ENCODE results near the gene UCHL1.

DNA sequence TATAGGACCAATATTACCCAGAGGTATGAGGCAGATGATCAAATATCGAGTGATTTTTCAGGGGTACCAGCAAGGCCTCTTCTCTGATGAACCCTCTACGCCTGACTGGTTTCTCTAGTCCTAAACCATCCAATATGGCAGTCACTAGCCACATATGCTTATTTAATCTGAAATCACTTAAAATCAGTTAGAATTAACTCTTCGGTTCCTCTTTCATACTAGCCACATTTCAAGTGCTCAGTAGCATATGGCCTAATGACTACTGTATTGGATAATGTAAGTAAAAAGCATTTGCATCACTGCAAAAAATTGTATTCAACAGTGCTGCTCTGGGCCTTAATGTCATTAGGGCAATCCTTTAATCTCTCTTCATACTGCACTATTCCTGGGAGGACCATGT lies 38.0 kb upstream of the UCHL1 start:
- TF ChIP-seq, protein P1, sequence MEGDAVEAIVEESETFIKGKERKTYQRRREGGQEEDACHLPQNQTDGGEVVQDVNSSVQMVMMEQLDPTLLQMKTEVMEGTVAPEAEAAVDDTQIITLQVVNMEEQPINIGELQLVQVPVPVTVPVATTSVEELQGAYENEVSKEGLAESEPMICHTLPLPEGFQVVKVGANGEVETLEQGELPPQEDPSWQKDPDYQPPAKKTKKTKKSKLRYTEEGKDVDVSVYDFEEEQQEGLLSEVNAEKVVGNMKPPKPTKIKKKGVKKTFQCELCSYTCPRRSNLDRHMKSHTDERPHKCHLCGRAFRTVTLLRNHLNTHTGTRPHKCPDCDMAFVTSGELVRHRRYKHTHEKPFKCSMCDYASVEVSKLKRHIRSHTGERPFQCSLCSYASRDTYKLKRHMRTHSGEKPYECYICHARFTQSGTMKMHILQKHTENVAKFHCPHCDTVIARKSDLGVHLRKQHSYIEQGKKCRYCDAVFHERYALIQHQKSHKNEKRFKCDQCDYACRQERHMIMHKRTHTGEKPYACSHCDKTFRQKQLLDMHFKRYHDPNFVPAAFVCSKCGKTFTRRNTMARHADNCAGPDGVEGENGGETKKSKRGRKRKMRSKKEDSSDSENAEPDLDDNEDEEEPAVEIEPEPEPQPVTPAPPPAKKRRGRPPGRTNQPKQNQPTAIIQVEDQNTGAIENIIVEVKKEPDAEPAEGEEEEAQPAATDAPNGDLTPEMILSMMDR (IDR thresholded peaks at IDR 0.05): no peak
- TF ChIP-seq POLR2A (IDR thresholded peaks at IDR 0.05): no peak

All from right lobe of liver (tissue), 4 donors.